SK-N-SH (cell line): ENCODE measurements around the gene PRR12.

Experiments used
- GABPA ChIP-seq: IDR thresholded peaks from 2 replicates; pipeline ENCODE4 v1.4.0; 2012; ENCODE audit warnings: low read depth, mild to moderate bottlenecking
- SIN3A ChIP-seq: IDR thresholded peaks from 2 replicates; pipeline ENCODE4 v1.6.1; 2012; ENCODE audit warnings: low read depth, mild to moderate bottlenecking, low read length, moderate library complexity, borderline replicate concordance
- YY1 ChIP-seq: IDR thresholded peaks from 2 replicates; pipeline ENCODE4 v1.4.0; 2012; ENCODE audit warnings: low read depth, mild to moderate bottlenecking
- TF ChIP-seq, protein P1 (sequence below): fragments of 200-600 bp; sonication (generic); IDR thresholded peaks from 2 replicates; pipeline ENCODE4 v1.6.1; 2017; ENCODE audit warnings: antibody characterized with exemption, mild to moderate bottlenecking, moderate library complexity
- TF ChIP-seq, protein P2 (sequence below): IDR thresholded peaks from 2 replicates; pipeline ENCODE4 v1.6.1; 2012; ENCODE audit warnings: mild to moderate bottlenecking, low read depth, low read length, moderate library complexity

- TF ChIP-seq, protein P1, sequence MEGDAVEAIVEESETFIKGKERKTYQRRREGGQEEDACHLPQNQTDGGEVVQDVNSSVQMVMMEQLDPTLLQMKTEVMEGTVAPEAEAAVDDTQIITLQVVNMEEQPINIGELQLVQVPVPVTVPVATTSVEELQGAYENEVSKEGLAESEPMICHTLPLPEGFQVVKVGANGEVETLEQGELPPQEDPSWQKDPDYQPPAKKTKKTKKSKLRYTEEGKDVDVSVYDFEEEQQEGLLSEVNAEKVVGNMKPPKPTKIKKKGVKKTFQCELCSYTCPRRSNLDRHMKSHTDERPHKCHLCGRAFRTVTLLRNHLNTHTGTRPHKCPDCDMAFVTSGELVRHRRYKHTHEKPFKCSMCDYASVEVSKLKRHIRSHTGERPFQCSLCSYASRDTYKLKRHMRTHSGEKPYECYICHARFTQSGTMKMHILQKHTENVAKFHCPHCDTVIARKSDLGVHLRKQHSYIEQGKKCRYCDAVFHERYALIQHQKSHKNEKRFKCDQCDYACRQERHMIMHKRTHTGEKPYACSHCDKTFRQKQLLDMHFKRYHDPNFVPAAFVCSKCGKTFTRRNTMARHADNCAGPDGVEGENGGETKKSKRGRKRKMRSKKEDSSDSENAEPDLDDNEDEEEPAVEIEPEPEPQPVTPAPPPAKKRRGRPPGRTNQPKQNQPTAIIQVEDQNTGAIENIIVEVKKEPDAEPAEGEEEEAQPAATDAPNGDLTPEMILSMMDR, result no peak
- TF ChIP-seq, protein P2, sequence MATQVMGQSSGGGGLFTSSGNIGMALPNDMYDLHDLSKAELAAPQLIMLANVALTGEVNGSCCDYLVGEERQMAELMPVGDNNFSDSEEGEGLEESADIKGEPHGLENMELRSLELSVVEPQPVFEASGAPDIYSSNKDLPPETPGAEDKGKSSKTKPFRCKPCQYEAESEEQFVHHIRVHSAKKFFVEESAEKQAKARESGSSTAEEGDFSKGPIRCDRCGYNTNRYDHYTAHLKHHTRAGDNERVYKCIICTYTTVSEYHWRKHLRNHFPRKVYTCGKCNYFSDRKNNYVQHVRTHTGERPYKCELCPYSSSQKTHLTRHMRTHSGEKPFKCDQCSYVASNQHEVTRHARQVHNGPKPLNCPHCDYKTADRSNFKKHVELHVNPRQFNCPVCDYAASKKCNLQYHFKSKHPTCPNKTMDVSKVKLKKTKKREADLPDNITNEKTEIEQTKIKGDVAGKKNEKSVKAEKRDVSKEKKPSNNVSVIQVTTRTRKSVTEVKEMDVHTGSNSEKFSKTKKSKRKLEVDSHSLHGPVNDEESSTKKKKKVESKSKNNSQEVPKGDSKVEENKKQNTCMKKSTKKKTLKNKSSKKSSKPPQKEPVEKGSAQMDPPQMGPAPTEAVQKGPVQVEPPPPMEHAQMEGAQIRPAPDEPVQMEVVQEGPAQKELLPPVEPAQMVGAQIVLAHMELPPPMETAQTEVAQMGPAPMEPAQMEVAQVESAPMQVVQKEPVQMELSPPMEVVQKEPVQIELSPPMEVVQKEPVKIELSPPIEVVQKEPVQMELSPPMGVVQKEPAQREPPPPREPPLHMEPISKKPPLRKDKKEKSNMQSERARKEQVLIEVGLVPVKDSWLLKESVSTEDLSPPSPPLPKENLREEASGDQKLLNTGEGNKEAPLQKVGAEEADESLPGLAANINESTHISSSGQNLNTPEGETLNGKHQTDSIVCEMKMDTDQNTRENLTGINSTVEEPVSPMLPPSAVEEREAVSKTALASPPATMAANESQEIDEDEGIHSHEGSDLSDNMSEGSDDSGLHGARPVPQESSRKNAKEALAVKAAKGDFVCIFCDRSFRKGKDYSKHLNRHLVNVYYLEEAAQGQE, result no peak
- TF ChIP-seq YY1, result no peak
- TF ChIP-seq GABPA, result no peak
- TF ChIP-seq SIN3A, result no peak
Measured at GRCh38 chr19:49585023-49585422, 6.0 kb upstream of the PRR12 start.
